GM19452 (cell line): Measurements from ENCODE around the gene ANG.

Source experiments
- ATAC-seq: cut with Tn5 transposase; IDR thresholded peaks from one replicate; pipeline ENCODE4 v1.9.1; 2021; ENCODE audit not compliant: unreplicated experiment

Gene ANG

GRCh38 chr14:20742132-20742531 is 53.6 kb downstream of the ANG start:
- no peak for ATAC-seq

DNA sequence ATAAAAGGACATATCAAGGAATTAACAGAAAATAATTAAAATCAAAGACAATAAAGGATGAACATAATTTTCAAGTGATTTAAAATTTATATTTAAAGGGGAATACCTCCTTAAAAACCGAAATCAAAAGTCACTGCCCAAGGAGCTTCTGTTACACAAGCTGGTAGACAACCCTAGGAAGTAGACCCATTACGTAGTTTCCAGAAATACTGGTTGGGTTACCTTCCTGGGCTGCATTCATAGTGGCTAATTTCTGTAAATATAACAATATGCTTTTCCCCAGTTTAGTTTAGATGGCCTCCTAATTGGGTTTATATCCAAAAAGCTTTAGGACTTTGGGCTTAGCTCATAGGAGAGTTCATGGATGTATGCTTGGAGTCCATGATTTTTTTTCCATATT is 55.0 kb downstream of the ANG start:
- no peak for ATAC-seq
